Lower lobe of right lung (tissue), 2 donors: ENCODE measurements around the gene IL34. TPM values are rescaled to one million over a fixed set of nuclear protein-coding genes. Genes with fewer than 3 reads are reported as not detected.

Source experiments
- ATAC-seq, 2 donors: fragments of 200-7000 bp; cut with Tn5 transposase; one replicate each; pipeline ENCODE4 v1.9.1; 2020 to 2022; ENCODE audit warnings: mild to moderate bottlenecking in 2 of 2, moderate library complexity in 2 of 2
- DNase-seq: peaks from one replicate; pipeline ENCODE4 v3.0.0-alpha.2; 2020
- H3K27ac ChIP-seq: fragments of 200-600 bp; one replicate; pipeline ENCODE4 v1.8.0; 2022
- H3K27me3 ChIP-seq: fragments of 200-600 bp; one replicate; pipeline ENCODE4 v1.8.0; 2022; ENCODE audit warnings: low read depth
- H3K36me3 ChIP-seq: fragments of 200-600 bp; one replicate; pipeline ENCODE4 v1.8.0; 2022; ENCODE audit warnings: mild to moderate bottlenecking
- H3K4me1 ChIP-seq: fragments of 200-600 bp; one replicate; pipeline ENCODE4 v1.8.0; 2022
- H3K4me3 ChIP-seq: fragments of 200-600 bp; one replicate; pipeline ENCODE4 v1.8.0; 2022; ENCODE audit warnings: mild to moderate bottlenecking
- H3K9me3 ChIP-seq: fragments of 200-600 bp; one replicate; pipeline ENCODE4 v1.8.0; 2022
- intact Hi-C: fragments of 100-400 bp; cut with DNase I; formaldehyde crosslinking; loops from one replicate; pipeline ENCODE4 v1.11.0; 2022
- total RNA-seq: library from RNA; stranded (reverse); fragmentation: NEBNext Ultra II Directional; extraction: Animal tissue kit (Norgen Biotek cat#: 25700); gene quantifications from one replicate; pipeline ENCODE4 v1.2.1, GENCODE V29; 2021
- TF ChIP-seq, protein P1 (sequence below): fragments of 200-600 bp; IDR thresholded peaks from one replicate; pipeline ENCODE4 v1.8.0; 2022; ENCODE audit warnings: antibody characterized with exemption, mild to moderate bottlenecking
- donor health status: DM: no; HTN: yes; CAD: no; lungs with severe emphysema.

The IL34 gene
- total RNA-seq, 1 donor from 2014 or later = 2.6 TPM

DNA sequence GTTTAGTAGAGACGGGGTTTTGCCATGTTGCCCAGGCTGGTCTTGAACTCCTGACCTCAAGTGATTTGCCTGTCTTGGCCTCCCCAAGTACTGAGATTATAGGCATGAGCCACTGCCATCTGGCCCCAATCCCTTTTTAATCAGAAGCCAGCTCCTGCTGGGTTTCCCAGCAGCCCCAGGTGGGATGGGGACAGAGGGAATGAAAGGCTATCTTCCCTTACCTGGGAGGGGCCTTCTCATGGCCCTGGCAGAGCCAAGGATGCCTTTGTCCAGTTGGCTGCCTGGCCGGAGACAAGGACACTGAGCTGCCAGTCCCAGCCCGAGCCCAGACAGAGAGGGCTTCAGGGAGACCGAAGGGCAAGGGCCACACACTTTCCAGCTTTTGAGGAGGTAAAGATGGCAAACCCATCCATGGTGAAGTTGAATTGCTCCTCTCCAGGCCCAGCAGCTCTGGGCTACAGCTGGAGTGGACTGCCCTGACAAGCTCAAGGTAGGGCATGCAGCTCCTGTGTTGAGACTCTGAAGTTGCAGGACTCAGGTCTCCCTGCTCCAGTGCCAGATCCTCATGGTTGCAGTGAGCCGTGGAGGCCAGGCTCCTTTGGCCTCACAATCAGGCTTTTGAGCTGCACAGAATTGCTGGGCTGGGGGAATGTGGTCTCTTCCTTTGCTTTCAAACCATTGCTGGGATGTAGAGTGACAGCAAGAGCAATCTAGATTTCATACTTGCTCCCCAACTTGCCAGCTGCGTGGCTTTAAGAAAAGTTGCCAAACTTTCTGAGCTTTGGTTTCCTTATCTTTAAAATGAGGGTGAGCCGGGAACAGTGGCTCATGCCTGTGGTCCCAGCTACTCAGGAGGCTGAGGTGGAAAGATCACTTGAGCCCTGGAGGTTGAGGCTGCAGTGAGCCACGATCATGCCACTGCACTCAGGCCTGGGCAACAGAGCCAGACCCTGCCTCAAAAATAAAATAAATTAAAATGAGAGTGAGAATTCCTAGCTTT, 44.5 kb upstream of the IL34 start:
- intact Hi-C loops = no loop called here
- no peak for ATAC-seq
- TF ChIP-seq, protein P1, sequence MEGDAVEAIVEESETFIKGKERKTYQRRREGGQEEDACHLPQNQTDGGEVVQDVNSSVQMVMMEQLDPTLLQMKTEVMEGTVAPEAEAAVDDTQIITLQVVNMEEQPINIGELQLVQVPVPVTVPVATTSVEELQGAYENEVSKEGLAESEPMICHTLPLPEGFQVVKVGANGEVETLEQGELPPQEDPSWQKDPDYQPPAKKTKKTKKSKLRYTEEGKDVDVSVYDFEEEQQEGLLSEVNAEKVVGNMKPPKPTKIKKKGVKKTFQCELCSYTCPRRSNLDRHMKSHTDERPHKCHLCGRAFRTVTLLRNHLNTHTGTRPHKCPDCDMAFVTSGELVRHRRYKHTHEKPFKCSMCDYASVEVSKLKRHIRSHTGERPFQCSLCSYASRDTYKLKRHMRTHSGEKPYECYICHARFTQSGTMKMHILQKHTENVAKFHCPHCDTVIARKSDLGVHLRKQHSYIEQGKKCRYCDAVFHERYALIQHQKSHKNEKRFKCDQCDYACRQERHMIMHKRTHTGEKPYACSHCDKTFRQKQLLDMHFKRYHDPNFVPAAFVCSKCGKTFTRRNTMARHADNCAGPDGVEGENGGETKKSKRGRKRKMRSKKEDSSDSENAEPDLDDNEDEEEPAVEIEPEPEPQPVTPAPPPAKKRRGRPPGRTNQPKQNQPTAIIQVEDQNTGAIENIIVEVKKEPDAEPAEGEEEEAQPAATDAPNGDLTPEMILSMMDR = no peak

DNA sequence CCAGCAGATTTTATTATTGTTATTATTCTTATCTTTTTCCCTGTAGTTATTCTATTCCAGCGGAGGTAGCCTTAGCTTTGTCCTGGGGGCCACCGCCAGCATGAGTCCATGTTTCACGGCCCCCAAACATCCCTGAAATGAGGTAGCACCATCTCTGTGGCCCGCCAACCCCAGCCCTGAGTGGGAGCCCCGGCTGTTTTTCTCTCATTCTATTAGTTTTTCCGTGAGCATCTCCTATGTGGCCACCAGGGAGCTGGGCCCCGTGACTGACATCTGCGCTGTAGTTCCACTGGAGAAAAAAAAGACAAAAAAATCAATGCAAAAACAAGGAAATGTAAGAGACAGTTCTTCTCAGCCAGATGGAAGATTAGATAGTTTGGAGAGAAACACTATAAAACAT, 43.5 kb upstream of the IL34 start:
- Histone ChIP-seq H3K27ac (no peak overlapping the region), H3K4me1 (no peaks in the 10 kb centered on the region), H3K36me3 (no peaks in the 10 kb centered on the region), H3K9me3 (no peaks in the 10 kb centered on the region), H3K4me3 (no peak overlapping the region), H3K27me3 (no peaks in the 10 kb centered on the region)
- DNase-seq (no peak), ATAC-seq (no peak)
- intact Hi-C loops = no loop called here
- TF ChIP-seq, protein P1 = no peak

More for the DNA sequence above, 44.5 kb upstream of the IL34 start:
- H3K27ac ChIP-seq = no peak overlapping the region
- H3K9me3 ChIP-seq = no peaks in the 10 kb centered on the region
- no peak for DNase-seq
- H3K4me3 ChIP-seq = no peak overlapping the region
- no peaks in the 10 kb centered on the region for H3K36me3 ChIP-seq
- H3K27me3 ChIP-seq = no peaks in the 10 kb centered on the region
- no peaks in the 10 kb centered on the region for H3K4me1 ChIP-seq

DNA sequence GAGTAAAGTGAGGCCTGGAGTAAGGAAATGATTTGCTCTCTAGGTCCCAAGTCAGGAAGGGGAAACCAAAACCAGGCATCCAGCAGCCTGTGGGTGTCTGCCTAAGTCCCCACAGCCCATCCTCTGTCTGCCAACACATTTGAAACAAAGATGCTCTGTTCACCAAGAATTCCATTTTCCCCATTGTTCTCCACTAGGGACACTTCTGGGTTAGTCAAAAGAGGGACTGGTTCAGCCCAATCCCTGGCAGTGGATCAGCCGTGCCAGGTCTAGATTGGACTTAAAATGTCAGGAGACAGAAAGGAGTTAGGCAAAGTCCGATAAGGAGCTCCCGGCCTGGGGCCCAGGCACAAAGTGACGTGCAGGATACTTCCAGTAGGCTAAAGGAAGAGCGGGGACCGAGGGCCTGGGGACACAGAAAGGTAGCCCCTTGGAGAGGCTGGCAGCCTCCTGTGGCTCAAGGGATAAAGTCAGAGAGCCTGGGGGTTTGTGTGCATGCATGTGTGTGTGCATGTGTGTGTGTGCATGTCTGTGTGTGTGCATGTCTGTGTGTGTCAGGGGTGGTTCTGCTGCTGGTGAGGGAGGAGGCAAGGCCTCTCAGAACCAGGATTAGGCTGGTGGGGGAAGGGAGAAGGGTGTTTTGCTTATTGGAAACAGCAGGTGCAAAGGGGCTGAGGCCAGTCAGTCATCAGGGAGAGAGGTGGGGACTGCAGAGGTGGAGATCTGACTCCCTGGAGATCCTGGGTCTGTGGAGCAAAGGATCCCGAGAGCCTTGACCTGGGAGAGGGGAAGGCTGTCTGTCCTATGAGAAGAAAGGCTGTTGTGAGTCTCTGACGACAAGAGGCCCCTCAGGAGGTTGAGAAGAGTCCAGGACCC, 41.7 kb upstream of the IL34 start:
- Histone ChIP-seq H3K4me3 (no peak overlapping the region), H3K4me1 (no peaks in the 10 kb centered on the region), H3K9me3 (no peaks in the 10 kb centered on the region), H3K27ac (no peak overlapping the region), H3K36me3 (no peaks in the 10 kb centered on the region), H3K27me3 (no peaks in the 10 kb centered on the region)
- DNase-seq (no peak), ATAC-seq (no peak)
- TF ChIP-seq, protein P1 = no peak
- intact Hi-C loops = no loop called here

DNA sequence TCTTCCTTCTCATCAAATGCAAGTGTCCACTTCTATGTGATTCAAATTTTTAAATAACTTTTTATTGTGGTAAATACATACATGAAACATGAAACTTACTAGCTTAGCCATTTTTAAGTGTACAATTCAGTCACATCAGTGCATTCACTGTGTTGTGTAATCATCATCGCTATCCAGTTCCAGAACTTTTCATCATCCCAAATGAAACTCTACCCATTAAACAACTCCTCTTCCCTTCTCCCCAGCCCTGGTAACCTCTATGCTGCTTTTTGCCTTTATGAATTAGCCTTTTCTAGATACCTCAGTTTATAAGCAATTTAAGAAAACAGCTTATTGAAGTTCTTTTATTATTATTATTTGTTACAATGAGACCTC, 41.1 kb upstream of the IL34 start:
- no peaks in the 10 kb centered on the region for H3K36me3 ChIP-seq
- TF ChIP-seq, protein P1 = no peak
- ATAC-seq (no peak), DNase-seq (no peak)
- no peaks in the 10 kb centered on the region for H3K27me3 ChIP-seq
- no peaks in the 10 kb centered on the region for H3K9me3 ChIP-seq
- H3K27ac ChIP-seq = no peak overlapping the region
- intact Hi-C loops = no loop called here
- no peak overlapping the region for H3K4me3 ChIP-seq
- H3K4me1 ChIP-seq = no peaks in the 10 kb centered on the region

DNA sequence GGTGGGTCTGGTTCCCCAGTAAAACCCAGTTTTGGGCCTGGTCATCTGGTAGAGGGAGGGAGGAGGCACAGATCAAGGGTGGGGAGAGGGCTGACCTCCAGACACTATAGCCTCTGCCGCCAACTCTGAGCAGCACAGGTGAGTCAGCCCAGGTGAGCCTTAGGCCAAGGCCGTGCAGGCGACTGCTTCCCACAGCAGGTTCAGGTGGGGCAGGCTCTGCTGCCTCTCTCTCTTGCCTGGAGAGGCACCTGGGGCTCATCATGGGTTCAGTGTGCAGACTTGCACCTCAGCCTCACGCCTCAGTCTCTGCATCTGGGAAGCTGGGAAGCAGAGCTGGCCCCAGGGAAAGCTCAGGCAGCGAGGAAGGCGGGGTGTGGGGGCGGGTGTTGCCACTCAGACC, 37.8 kb upstream of the IL34 start:
- TF ChIP-seq, protein P1 = no peak
- Histone ChIP-seq H3K9me3 (no peaks in the 10 kb centered on the region), H3K27me3 (no peaks in the 10 kb centered on the region), H3K27ac (no peak overlapping the region), H3K4me3 (no peak overlapping the region), H3K4me1 (no peaks in the 10 kb centered on the region), H3K36me3 (no peaks in the 10 kb centered on the region)
- no peak for DNase-seq
- no peak for ATAC-seq
- intact Hi-C loops = no loop called here
